ENCODE measurements around the gene CLTCL1.

Gene CLTCL1

GRCh38 chr22:19239464-19239863 lies 52.1 kb downstream of the CLTCL1 start:
- TF ChIP-seq, protein P1, sequence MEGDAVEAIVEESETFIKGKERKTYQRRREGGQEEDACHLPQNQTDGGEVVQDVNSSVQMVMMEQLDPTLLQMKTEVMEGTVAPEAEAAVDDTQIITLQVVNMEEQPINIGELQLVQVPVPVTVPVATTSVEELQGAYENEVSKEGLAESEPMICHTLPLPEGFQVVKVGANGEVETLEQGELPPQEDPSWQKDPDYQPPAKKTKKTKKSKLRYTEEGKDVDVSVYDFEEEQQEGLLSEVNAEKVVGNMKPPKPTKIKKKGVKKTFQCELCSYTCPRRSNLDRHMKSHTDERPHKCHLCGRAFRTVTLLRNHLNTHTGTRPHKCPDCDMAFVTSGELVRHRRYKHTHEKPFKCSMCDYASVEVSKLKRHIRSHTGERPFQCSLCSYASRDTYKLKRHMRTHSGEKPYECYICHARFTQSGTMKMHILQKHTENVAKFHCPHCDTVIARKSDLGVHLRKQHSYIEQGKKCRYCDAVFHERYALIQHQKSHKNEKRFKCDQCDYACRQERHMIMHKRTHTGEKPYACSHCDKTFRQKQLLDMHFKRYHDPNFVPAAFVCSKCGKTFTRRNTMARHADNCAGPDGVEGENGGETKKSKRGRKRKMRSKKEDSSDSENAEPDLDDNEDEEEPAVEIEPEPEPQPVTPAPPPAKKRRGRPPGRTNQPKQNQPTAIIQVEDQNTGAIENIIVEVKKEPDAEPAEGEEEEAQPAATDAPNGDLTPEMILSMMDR (IDR thresholded peaks at IDR 0.05; ENCODE audit: insufficient read depth, low read length, poor library complexity, severe bottlenecking): no peak
- DNase-seq (ENCODE audit: extremely low read depth, insufficient read length): no peak
- Histone ChIP-seq H3K27me3 (replicated peaks; ENCODE audit: control insufficient read depth, insufficient read depth, low read length) (no peaks in the 10 kb centered on the region; the same call in 1 of the 2 replicates), H3K4me3 (replicated peaks; ENCODE audit: low read depth, low read length) (no peak overlapping the region), H3K36me3 (ENCODE audit: control insufficient read depth, insufficient read depth, low read length) (no peaks in the 10 kb centered on the region)

DNA sequence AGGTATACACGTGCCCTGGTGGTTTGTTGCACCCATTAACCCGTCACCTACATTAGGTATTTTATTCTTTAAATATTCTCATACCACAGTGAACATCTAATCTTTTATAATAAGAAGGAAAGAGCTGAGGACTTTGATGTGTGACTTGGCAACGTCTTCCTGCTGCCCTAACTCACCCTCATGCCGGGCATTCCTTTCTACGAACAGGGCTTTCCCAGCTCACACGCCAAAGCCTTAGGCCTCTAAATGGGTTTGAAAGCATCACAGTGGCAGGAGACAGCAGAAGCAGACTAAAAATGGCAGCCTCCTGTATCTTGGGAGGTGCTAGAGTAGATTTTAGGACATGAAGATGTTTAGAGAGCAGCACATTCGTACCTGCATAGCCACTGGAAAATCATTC lies 52.6 kb downstream of the CLTCL1 start:
- TF ChIP-seq, protein P1 (IDR thresholded peaks at IDR 0.05; ENCODE audit: insufficient read depth, low read length, poor library complexity, severe bottlenecking): no peak
- Histone ChIP-seq H3K27me3 (replicated peaks; ENCODE audit: control insufficient read depth, insufficient read depth, low read length) (no peaks in the 10 kb centered on the region; the same call in 1 of the 2 replicates), H3K36me3 (ENCODE audit: control insufficient read depth, insufficient read depth, low read length) (no peaks in the 10 kb centered on the region), H3K4me3 (replicated peaks; ENCODE audit: low read depth, low read length) (no peak overlapping the region)
- no peak for DNase-seq (ENCODE audit: extremely low read depth, insufficient read length)

DNA sequence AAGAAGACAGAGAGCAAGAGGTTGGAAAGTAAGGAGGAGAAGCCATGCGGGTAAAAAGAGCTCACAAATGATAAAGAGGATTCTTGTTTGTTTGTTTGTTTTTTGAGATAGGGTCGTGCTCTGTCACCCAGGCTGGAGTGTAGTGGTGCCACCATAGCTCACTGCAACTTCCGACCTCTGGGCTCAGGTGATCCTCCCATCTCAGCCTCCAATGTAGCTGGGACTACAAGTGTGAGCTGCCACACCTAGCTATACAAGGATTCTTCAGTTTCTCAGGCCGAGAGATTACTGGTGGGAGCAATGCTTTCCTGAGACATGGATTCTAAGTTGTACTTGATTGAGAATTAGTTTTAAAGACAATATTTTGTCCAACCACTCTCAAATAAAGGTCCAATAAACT lies 55.6 kb downstream of the CLTCL1 start:
- TF ChIP-seq, protein P1 (IDR thresholded peaks at IDR 0.05; ENCODE audit: insufficient read depth, low read length, poor library complexity, severe bottlenecking): no peak

DNA sequence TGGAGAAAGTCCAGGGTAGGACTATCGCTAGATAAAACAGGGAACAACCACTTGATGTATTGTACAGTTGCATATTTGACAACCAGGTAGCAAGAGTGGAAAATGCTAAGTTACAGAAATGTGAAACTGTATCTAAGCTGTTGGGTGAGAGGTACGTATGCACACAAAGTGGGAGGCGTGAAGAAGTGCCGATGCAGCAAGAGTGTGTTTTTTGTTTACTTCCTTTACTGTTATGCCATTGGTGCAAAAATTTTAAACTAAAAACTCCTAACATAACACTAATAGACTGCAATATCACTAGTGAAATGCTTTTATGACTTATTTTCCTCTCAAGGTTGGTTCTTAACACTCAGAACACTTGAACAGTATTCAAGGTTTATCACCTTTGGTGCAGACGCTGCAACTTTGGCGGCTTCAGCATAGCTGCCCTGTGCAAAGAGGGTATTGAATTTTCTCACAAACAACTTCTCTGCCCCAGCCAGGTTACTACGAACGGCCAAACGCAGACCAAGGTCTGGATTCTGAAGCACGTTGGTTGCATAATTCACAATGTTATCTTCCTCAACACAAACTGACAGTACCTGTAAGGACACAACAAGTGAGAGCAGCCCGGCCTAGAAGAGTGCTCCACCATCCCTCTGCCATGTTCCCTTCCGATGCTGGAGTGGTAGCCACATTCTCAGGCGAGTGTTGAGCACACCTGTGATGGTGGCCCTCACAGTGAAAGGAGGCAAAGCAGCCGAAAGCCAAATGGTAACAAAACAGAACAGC lies 57.2 kb downstream of the CLTCL1 start:
- TF ChIP-seq, protein P1 (IDR thresholded peaks at IDR 0.05; ENCODE audit: insufficient read depth, low read length, poor library complexity, severe bottlenecking): no peak
- Histone ChIP-seq H3K36me3 (ENCODE audit: control insufficient read depth, insufficient read depth, low read length) (no peaks in the 10 kb centered on the region), H3K27me3 (replicated peaks; ENCODE audit: control insufficient read depth, insufficient read depth, low read length) (no peaks in the 10 kb centered on the region; the same call in none of the 2 replicates), H3K4me3 (replicated peaks; ENCODE audit: low read depth, low read length) (no peak overlapping the region)
- DNase-seq (ENCODE audit: extremely low read depth, insufficient read length): no peak

More for the DNA sequence above, 55.6 kb downstream of the CLTCL1 start:
- Histone ChIP-seq H3K4me3 (replicated peaks; ENCODE audit: low read depth, low read length) (no peak overlapping the region), H3K27me3 (replicated peaks; ENCODE audit: control insufficient read depth, insufficient read depth, low read length) (no peaks in the 10 kb centered on the region; the same call in none of the 2 replicates), H3K36me3 (ENCODE audit: control insufficient read depth, insufficient read depth, low read length) (no peaks in the 10 kb centered on the region)
- DNase-seq (ENCODE audit: extremely low read depth, insufficient read length): no peak

- no peaks in the 10 kb centered on the region; the same call in none of the 2 replicates for H3K27me3 ChIP-seq (replicated peaks; ENCODE audit: control insufficient read depth, insufficient read depth, low read length)
- TF ChIP-seq, protein P1 (IDR thresholded peaks at IDR 0.05; ENCODE audit: insufficient read depth, low read length, poor library complexity, severe bottlenecking): no peak
- no peak for DNase-seq (ENCODE audit: extremely low read depth, insufficient read length)
- no peaks in the 10 kb centered on the region for H3K36me3 ChIP-seq (ENCODE audit: control insufficient read depth, insufficient read depth, low read length)
- no peak overlapping the region for H3K4me3 ChIP-seq (replicated peaks; ENCODE audit: low read depth, low read length)
Observed at GRCh38 chr22:19233189-19233661, 58.3 kb downstream of the CLTCL1 start.

Measured in GM06990 (cell line).